ENCODE measurements around the gene AGAP3.

The AGAP3 gene

DNA sequence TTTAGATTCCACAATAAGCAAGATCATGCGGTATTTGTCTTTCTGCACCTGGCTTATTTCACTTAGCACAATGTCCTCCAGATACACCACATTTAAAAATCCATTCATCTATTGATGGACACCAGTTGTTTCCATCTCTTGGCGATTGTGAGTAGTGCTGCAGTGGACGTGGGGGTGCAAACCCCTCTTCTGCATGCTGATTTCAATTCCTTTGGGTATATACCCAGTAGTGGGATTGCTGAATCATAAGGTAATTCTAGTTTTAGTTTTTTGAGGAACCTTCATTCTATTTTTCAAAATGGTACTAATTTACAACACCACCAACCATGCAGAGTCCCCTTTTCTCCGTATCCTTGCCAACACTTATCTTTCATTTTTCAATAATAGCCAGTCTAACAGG lies 102.8 kb downstream of the AGAP3 start:
- no peak for DNase-seq

DNA sequence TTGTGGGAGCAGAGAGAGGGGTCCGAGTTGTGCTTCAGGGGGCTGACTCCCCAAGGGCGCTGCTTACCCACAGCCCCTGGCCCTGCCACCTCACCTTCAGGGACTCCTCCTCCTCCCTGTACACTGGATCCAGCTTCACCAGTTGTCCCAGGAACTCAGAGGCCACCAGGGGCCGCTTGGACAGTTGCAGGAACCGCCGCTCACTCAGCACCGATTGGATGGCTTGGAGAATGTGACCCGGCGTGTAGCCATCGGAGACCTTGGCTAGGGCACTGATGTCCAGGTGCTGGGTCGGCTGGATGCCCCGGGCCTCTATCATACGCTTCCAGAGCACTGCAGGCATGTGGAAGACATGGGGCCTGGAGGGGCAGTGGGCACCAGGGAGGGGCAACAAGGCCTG lies 105.3 kb downstream of the AGAP3 start:
- DNase-seq: no peak

DNA sequence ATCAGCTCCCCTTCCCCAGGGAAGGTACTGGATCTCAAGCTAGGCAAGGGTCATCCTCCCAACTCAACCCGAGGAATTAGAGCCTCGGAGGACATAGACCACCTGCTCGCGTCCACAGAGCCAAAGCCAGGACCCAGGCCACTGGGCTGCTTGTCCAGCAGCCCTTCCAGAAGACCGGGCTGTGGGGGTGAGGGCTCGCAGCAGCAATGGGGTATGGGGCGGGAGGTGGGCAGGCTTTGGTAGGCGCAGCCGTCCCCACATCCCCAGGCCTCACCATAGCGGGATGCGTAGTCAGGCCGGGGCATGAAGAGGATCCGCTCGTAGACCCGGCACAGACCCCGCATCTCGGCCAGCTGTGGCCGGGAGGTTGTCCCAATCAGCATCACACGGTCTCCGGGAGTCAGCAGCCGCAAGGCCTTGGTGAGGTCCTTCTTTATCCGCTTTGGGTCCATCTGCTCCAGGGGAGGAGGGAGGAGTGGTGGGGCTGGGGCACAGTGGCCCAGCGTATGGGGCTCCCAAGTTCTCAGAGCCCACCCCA lies 105.8 kb downstream of the AGAP3 start:
- no peak for DNase-seq

DNA sequence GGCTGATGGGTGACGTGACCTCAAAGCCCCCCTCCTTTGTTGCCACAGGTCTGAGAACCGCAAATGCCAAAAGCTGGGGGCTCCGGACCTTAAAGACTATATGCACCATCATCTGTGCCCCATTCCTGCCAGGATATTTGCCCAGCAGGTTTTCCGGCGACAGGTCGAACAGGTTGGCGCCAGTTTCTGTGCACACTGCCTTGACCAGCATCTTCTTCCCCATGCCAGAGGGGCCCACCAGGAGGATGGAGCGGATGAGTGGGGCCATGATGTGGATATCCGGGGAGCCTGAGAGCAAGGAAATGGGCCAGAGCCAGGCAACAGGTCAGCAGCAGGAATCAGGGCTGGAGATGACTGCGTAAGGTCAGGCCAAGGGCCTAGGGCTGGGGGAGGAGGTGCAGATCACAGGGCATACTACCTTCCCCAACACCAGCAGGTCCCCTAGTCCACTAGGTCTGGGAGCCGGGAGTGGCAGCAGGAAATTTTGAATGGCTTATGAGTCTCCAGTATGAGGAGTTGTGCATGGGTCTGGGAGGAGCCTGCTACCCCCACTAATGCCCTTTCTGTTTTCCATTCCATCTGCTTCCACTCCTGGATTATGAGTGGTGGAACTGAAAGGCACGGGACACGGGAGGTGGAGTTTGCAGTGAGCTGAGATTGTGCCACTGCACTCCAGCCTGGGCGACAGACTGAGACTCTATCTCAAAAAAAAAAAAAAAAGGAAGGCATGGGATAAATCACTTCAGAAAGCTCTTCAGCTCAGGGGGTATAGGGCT lies 107.1 kb downstream of the AGAP3 start:
- DNase-seq: no peak

Data from stimulated activated naive CD4-positive, alpha-beta T cell treated with Interleukin-2 at 50 U/mL for 16 hours (primary cell).